ENCODE results near the gene FBXW7.

- TF ChIP-seq POLR2A (IDR thresholded peaks at IDR 0.05; ENCODE audit: low read depth, low read length) (no peak), POLR2AphosphoS5 (IDR thresholded peaks at IDR 0.05; ENCODE audit: low read depth, low read length) (no peak), TAF1 (IDR thresholded peaks at IDR 0.05; ENCODE audit: low read depth, low read length) (no peak)
Observed at GRCh38 chr4:152360045-152360410, 175.9 kb downstream of the FBXW7 start.

Data from GM12891 (cell line).